Iris pigment epithelial cell (primary cell): ENCODE data around the gene PRDM12.

Experiments
- DNase-seq: peaks from one replicate; pipeline ENCODE4 v3.0.0-alpha.2; 2011; ENCODE audit warnings: low read depth

Gene PRDM12

DNA sequence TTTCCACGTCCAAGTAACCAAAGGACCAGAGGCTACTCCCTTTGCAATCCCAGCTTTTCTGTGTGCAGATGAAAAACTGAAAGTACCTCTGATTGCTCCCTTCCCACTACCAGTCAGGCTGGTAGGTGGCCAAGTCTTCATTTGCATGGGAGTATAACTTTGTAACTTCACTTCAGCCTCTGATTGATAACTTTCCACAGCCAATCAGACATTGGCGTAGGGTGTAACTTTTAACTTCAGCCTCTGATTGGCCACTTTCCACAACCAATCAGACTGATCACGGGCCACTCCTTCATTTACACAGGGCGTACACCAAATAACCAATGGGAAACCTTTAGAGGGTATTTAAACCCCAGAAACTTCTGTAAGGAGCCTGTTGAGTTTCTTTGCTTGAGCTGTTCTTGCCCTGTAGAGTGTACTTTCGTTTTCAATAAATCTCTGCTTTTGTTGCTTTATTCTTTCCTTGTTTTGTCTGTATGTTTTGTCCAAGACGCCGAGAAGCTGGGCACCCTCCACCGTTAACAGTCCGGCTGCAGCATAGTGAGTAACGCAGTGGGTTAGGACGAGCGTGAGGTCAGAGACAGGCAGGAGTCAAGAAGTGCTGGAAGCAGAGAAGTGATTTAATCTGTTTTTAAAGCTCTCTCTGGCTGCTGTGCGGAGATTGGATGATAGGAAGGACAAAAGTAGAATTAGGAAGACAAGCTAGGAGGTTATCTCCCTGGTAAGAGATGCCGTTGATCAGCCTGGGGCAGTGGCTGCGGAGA lies 25.7 kb downstream of the PRDM12 start:
- peak; percentile 97 for DNase-seq

DNA sequence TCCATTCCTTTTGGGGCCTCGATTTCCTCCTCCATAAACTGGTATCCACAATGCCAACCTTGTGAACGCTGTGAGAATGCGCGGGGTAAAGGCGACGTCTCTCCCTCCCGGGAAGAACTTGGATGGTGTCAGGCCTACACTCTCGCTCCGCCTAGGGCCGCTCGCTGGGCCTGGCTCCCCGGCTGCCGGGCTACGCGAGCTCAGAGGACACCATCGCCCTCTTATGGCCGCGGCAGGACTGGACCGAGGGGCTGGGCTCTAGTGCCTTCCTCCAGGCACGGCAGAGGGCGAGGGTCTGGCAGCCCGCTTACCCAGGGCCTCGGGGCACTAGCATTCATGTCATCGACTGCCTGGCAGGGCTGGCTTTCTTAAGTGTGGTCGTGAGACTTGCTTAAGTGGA lies 27.9 kb downstream of the PRDM12 start:
- DNase-seq, result no peak

DNA sequence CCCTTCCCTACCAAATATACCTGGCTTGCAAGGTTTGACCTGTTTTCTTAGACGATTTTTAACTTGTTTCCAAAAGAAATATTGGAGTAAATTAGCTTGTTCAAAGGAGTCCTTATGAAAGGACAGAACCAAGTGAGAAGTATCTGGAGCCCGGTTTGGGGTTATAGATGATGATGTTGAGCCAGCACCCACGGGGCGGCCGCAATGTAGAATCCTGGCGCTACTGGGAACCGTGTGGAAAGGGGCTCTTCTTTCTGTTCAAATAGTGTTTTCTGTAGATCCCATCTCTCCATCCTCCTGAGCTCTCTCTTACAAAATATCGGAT lies 28.7 kb downstream of the PRDM12 start:
- no peak for DNase-seq

DNA sequence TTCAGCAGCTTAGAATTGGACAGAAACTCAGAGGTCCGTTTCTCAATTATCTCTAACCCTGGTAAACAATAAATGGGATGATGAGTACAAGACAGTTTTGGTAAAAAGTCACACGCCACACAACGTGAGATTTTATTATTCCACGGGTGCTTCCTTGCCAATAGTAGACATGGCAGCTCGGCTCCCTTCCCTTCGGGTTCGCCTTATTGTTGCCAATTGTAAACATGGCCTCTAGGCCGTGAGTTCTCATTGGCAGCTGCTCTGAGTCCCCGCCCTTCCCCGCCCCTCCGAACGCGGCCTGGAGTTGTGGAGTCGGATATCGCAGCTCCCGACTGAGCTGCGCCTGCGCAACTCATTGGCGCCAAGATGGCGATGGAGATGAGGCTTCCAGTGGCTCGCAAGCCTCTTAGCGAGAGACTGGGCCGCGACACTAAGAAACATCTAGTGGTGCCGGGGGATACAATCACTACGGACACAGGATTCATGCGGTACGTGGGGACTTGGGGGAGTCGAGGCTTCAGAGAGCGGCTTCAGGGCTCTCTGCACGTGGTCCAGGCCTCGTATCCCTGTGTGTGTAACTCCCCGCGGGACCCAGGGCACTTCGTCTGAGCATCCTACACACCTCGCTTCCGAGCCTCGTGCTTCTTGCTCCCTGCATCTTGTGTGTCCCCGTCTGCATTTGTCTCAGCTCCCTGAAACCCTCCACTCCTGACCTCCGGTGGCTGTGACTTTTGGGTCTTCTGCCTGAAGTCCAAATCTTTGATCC lies 29.2 kb downstream of the PRDM12 start, which contains the start of gene EXOSC2:
Gene EXOSC2 (plus strand): TSS at position 355 of the 766 bp plus-strand sequence. CDS start 12 bp downstream, at position 367.
- peak; percentile 99 for DNase-seq

DNA sequence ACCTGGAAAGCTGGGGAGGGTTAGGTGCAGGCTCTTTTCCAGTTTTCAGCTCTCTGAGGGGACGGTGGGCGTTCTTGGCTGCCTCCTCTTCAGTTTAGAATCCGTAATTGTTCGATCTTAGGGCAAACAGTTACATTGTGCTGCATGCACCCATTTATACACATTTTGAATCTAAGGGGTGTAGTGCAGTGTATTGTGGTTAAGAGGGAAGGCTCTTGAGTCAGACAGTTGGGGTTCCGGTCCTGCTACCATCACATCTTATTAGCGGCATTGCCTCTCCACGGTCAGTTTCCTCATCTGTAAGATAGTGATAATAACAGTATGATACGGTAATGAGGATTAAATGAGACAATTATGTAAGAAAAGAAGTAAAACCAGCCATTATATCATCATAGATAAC lies 29.8 kb downstream of the PRDM12 start:
- DNase-seq, result peak; percentile 17

DNA sequence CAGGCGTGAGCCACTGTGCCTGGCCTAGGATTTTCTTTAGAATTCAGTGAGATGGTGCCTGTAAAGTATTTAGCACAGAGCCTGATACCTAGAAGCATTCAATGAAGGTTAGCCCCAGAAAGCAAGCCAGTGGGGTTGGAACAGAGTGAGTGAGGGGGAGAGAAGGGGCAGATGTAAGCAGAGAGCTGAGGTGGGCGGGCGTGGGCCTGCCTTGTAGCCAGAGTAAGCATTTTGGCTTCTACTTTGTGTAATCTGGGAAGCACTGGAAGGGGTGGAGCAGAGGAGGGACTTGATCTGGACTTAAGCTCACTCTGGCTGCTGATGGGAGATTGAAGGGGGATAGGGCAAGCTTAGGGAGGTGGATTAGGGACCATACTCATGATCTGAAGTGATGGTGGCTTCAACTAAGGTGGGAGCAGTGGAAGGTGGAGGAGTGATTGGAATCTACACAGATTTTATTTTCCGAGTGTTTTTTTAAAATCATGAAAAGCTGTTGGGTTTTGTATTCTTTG lies 31.8 kb downstream of the PRDM12 start:
- no peak for DNase-seq

DNA sequence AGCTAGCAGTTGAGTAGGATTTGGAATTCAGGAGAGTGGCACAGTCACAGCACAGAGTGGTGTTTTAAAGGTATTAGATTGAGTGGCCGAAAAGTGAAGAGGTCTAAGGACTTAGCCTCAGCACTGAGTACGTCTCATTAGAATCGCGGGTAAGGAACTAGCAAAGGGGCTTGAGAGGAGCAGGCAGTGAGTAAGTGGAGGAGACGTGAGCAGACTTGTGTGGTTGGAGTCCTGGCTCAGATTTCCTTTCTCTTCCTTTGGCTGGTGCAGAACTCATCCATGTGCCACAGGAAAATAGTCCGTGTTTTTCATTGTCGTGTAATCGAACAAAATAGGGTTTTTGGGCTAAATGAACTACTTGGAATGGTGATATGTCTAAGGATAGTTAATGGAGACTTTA lies 32.6 kb downstream of the PRDM12 start:
- DNase-seq, result no peak

DNA sequence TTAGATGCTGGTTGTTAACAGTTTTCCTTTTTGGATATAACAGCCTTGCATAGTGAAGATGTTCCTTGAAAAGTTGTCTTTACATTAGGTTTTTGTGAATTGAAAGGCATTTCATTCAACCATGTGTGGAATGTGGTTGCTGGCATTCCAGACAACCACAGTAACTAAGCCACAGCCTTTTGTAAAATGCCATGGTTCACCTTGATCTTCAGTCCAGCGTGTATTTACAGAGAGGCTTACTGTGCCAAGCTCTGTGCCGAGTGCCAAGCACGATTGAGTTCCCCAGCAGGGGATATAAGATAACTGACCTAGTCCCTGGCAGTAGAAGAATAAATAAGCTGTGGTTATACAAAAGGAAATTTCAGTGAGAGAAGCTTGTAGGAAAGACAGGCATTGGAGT lies 34.1 kb downstream of the PRDM12 start:
- DNase-seq, result peak; percentile 61

DNA sequence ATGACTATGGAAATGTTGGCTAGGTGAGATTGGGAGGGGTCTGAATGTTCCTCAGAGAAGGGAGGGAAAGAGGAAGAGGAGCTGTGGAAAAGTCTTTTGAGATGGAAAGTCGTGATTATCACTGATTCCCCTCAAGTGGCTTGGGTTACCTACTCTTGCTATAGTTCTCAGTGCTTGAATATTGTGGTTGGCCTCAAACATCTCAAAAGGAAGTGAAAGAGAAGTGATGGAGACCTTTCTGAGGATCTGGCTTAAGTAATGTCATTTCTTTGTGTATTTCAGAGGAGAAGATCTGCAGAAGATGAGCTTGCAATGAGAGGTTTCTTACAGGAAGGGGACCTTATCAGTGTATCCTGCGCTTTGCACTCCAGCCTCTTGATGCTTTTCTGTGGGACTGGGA lies 34.7 kb downstream of the PRDM12 start:
- no peak for DNase-seq

DNA sequence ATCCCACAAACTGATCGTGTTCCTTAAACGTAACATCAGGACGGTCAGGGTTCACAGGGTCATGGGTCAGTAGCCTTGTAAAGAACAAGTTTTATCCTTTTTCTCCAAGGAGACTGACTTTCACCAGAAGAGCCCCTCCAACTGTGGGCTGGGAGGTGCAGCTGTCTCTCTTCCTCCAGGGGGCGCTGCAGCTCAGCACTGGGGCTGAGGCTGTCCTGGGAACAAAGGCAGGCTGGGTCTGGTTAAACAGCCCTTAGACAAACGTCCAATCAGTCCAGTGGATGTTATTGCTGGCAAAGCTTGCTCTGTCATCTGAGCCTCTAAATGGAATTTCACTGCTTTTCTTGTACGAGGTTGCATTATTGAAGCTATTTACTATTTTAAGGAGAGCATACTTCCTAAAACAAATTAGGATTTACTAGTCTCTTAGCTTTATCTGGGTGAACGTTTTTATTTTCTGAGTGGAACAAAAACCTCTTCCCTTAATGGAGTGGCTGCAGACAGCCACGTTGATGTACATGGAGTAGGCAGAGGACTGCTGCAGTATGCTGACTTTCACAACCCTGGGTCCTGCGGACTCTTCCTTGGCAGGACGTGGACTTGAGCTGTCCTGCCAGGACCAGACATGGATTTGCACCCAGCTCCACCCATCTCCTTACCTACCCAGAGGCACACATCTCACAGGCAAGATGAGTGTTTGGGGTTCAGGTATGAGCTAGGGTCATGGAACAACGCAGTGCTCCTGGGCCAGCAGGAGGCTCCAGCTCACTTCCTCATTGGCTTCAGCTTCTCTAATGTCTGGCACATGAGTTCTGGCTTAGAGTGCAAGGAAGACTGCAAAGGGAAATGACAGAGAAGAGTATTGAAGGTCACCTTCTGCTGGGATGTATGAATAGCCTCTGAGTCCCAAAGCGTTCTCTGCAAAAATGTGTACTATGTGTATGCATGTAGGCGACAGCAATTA lies 36.9 kb downstream of the PRDM12 start:
- peak; percentile 90 for DNase-seq

DNA sequence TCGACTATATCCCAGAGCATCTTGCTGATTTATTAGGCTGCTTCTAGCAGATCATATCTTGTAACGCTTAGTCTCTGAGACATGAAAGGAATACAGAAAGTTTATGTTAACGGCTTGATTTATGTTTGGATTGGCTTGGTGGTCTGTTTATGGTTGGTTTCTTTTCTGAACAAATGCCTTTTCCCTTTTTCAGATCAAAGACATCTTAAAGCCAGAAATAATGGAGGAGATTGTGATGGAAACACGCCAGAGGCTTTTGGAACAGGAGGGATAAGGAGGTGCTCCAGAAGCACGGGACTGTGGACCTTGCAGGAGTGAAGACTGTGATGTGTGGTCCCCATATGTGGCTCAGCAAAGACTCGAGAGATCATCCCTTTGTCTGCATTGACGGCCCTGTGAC lies 39.1 kb downstream of the PRDM12 start:
- no peak for DNase-seq

DNA sequence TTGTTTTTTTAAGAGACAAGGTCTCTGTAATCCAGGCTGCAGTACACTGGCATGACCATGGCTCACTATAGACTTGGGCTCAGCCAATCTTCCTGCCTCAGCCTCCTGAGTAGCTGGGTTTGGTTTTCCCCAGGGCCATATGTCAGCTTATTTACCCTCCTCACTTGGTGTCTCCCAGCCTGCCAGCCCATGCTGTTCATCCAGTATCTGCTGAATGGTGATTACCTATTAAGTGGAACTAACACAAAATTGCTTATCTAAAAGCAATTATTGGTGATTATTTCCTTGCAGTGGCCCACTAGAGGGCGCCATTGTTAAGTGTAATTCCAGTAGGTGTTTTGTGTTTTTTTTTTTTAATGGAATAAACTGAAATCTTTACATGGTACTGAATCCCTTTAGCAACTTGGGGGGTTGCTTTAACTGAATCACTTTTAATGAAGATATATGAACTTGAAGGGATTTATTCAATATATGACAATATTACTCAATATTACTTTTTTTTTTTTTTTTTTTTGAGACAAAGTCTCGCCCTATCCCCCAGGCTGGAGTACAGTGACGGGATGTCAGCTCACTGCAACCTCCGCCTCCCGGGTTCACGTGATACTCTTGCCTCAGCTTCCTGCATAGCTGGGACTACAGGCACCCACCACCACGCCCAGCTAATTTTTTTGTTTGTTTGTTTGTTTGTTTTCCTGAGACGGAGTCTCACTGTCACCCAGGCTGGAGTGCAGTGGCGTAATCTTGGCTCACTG lies 43.0 kb downstream of the PRDM12 start:
- peak; percentile 58 for DNase-seq

DNA sequence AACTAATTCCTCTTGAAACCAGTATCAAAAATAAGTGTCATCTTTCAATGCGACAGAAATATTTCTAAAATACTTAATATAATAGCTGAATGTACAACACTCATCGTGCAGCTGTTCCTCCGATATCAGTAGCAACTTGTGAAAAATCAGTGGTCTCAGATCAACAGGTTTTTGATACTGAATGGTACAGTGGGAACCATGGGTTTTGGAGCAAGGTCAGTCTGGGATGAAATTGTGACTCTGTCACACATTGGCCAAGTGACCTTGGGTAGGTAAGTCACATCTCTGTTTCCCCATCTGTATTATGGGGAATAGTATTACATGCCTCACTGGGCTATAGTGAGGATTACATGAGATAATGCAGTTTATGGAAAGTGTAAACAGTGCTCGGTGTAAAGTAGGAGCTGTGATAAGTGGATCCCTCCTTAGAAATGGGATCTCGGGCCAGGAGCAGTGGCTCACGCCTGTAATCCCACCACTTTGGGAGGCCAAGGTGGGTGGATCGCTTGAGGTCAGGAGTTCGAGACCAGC lies 46.5 kb downstream of the PRDM12 start:
- DNase-seq, result no peak

DNA sequence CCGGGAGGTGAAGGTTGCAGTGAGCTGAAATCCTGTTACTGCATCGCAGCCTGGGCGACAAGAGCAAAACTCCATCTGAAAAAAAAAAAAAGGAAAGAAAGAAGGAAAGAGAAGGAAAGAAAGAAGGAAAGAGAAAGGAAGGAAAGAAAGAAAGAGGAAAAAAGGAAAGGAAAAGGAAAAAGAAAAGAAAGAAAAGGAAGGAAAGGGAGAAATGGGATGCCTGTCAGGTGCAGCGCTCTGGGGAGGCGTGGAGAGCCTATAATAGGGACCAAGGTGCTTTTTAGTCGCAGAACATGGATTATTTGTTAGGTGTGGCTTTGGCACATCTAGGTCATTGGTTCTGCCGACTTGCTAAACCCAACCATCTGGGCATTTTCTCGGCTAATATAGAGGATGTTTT lies 47.1 kb downstream of the PRDM12 start:
- DNase-seq, result no peak

DNA sequence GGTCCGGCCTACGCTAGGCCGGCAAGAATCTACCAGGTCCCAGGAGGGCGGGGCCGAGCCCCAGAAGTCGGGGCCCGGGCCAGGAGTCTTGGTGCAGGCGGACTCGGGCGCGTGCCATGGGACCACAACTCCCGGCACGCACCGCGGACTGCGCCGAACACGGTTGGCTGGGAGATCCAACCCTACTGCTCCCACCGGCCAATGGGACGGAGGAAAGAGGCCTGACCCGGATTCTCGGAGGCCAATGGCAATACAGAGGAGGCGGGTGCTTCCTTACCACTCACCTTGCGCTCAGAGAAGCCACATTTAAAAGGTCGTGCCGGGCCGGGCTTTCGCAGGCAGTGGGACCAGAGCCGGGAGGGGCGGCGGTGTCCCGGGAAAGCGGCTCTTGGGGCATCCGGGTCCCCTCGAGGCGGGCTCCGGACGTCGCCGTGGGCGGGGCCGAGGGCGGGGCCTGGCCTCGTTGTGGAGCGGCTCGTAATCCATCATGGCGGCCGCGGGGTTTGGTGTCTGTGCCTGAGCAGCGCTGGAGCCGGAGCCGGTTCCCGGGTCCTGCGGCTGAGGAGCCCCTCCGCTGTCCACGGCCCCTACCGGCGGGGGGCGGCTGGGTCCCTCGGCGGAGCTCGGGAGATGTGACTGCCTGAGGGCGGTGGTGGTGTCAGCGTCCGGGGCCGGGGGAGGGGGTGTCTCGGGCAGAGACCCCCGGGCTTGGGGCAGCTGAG lies 48.3 kb downstream of the PRDM12 start:
- DNase-seq, result peak; percentile 99

DNA sequence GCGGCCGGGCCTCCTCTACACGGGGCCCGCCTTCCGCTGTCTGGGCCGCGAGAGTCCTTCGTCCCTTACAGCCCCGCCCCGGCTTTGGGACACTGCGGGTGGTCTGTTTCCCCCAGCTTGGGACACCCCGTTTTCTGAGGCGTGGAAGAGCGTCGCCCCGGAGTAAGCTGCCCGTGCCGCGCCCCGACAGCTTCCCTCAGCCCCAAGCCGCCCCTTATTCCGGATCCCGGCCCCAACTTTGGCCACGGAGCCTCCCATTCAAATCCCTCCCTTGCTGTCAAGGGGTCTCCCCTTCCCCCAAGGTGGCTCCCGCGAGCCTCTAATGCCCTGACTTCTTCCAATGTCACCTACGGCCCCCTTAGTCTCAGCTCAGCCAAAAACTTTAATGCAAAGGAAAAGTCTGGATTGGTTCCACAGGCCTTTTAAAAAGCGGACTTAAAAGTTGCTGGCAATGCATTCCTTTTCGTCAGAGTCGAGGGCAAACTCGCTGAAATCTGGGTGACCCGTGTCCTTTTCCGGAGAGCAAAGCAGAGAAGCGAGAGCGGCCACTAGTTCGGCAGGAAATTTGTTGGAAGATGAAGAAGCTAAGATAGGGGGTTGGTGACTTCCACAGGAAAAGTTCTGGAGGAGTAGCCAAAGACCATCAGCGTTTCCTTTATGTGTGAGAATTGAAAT lies 49.0 kb downstream of the PRDM12 start:
- DNase-seq, result peak; percentile 32

DNA sequence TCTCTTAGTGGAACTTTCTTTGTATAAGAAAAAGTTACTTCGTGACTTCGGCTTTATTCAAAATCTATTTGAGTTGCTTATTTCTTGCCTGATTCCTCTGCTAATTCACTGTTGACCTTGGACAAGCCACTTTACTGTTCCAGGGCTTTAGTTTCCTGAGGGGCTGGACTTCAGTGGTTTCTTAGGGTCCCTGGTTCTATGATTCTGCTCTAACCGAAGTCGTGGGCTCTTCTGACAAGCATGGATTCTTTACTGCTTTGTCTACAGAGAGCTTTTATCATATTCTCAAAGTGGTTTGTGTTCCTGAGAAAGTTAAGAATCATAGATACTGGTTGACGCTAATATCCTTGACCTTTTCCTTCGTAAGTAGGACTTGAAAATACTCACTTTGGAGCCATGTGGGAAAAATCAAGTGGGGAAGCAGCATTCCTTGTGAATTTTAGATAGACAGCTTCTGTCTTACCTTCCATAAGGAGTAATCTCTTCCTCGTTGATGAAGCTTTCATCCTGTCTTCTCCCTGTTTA lies 50.3 kb downstream of the PRDM12 start:
- no peak for DNase-seq

DNA sequence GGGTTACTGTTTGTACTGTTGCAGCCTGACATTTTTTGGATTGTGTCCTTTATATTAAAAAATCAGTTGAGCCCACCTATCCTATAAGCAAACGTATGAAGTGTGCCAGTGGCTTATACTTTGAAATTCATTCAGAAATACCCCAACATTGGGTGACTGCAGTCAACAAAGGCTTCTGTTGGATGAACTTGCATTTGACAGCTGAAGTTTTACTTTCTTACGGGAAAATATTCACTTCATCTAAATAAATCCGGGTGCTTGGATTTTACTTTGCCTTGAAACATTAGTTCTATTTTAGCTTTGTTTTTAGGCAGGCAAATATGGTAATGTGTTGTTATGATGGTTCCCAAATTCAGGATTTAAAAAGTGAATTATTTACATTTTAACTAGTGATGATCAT lies 50.9 kb downstream of the PRDM12 start:
- no peak for DNase-seq

DNA sequence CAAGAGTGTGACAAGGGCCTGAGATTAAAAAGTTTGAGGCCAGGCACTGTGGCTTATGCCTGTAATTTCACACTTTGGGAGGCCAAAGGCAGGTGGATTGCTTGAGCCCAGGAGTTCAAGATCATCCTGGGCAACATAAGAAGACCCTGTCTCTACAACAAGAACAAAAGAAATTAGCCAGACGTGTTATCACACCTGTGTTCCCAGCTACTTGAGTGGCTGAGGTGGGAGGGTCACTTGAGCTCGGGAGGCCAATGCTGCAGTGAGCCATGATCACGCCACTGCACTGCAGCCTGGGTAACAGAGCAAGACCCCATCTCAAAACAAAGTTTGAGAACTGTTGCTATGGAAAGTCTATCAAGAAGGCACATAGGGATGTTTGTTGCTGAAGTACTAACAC lies 54.2 kb downstream of the PRDM12 start:
- DNase-seq, result no peak

DNA sequence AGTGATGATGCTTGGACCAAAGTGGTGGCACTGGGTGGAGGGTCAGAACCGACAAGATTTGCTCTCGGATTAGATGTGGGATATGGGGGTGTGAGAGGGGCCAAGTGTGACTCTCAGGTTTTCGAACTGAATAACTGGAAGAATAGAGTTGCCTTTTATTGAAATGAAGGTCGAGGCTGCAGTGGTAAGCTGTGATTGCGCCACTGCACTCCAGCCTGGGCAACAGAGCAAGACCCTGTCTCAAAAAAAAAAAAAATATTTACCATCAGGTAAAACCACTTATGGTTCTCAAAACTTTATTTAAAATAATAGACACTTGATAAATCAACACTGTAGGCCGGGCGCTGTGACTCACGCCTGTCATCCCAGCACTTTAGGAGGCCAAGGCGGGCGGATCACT lies 56.4 kb downstream of the PRDM12 start:
- DNase-seq, result no peak
